GM19099 (cell line): ENCODE data around the gene STRADB.

Source experiments
- POLR2A ChIP-seq: IDR thresholded peaks from 3 replicates; pipeline ENCODE4 v1.6.1; 2011; ENCODE audit warnings: low read depth; ENCODE audit not compliant: insufficient read length; ENCODE audit errors: extremely low read depth

The STRADB gene, protein sequence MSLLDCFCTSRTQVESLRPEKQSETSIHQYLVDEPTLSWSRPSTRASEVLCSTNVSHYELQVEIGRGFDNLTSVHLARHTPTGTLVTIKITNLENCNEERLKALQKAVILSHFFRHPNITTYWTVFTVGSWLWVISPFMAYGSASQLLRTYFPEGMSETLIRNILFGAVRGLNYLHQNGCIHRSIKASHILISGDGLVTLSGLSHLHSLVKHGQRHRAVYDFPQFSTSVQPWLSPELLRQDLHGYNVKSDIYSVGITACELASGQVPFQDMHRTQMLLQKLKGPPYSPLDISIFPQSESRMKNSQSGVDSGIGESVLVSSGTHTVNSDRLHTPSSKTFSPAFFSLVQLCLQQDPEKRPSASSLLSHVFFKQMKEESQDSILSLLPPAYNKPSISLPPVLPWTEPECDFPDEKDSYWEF

DNA sequence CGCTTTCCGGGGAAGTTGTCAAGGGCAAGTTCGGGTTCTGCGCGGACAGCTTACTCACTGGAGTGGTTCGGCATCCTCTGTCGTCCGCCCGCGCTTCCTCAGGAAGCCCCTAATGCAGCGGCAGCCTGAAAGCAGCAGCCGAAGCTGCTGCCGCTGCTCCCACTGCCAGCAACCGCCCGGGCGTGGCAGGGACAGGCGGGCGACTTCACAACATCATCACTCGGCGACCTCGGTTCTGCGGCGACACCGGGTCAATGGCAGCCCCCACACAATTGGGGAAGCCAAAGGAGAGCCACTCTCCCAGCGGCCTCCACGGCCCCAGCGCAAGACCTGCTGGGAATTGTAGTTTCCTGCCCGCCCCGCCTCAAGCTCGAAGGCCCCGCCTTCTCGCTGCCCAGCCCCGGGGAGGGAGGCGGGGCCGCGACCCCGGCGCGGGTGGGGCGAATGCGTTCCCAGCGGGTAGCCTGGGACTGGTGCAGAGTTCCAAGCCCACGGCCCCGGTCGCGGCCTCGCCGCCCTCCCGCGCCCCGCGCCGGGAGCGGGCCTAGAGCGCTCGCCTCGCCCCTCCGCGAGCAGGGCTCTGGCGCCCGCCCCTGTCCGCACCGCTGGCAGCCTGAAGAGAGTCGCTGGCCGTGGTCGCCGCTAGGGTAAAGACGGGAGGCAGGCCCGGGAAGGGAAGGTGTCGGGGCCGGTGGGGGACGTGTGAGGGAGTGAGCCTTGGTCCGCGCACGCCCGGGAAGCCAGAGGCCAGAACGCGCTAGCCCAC lies at the start of gene STRADB, which contains the start of gene TRAK2:
TSS of gene STRADB (plus strand) at position 449 of the 766 bp plus-strand sequence. CDS start 3,101 bp downstream, outside the sequence.
TSS of gene TRAK2 (minus strand) at position 167 of the 766 bp plus-strand sequence. CDS start 30,951 bp downstream, outside the sequence.
- peak; percentile 92 for TF ChIP-seq POLR2A

DNA sequence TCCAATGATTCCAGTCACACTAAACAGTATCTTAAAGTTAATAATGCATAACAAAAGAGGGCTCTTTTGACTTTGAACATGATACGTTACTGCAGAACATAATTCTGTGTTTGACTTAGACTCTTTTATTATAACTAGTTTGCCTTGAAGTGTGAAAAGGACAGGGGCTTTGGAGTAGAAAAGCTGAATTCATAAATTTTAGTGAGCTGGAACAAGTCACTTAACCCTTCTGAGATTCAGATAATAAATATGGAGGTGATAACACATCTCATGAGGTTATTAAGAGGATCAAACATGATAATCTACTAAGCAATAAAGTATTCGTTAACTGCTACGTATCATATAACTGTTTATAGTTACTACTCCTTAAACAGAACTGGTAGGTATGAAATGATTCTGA lies 49.7 kb upstream of the STRADB start:
- no peak for TF ChIP-seq POLR2A

DNA sequence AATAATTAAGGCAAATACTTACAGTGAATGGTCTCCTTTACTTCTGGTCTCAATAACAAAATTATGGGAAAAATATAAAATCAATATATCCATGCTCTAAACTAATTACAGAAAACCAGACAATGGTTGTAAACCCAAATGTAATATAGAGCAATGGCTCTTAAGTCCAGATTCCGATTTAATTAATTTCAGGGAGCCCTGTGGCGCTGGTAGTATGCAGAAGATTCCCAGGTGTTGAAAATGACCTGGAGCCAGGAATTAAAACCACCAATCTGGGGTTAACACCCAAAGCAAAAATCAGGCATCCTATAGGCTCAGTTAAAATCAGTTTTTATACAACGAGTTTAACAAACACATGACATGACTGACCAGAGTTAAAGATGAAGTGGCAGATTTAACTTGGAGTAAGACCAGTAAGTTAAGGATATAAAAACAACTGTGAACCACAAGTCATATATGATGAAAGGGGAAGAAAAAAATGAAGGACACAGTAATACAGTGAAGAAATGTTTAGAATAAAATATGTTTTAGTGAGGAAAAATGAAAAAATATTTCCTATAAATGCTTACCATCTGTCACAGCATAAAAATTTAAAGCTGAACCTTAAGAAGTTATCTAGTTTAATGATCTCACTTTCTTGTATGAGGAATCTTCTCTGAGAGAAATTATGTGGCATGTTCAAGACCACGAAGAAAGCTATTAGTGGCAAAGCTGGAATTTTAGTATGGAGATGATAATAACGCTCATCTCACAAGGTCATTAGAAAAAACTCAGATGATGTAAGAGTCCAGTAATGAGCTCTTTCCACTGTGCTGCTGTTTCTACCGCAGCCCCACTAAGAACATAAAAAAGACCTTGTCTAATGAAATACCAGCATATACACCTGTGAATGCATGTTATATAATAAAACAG lies 48.6 kb upstream of the STRADB start:
- no peak for TF ChIP-seq POLR2A

GRCh38 chr2:201403880-201404279 lies 47.7 kb upstream of the STRADB start:
- no peak for TF ChIP-seq POLR2A

- no peak for TF ChIP-seq POLR2A
These were observed 46.8 kb upstream of the STRADB start for GRCh38 chr2:201404699-201405280.

- TF ChIP-seq POLR2A = no peak
These were observed 45.4 kb upstream of the STRADB start for GRCh38 chr2:201406077-201406662.

GRCh38 chr2:201407265-201407664 lies 44.3 kb upstream of the STRADB start:
- TF ChIP-seq POLR2A = no peak

DNA sequence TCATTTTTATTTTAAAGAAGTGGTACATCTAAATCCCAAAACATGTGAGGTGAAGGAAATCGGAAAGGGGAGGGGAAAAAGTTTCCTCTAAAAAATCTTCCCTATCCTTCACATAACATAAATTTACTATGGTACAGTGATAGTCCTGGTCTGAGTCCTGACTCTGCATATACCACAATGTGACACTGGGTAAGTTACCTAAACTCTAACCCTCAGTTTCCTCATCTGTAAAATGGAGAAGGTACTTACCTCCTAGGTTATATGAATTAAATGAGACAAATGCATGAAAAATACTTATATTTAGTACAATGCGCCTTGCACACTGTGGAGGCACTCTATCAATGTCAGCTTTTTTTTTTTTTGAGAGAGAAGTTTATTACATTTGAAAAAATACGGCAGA lies 42.6 kb upstream of the STRADB start:
- no peak for TF ChIP-seq POLR2A

- TF ChIP-seq POLR2A = no peak
These were observed 40.1 kb upstream of the STRADB start for GRCh38 chr2:201411421-201411820.

DNA sequence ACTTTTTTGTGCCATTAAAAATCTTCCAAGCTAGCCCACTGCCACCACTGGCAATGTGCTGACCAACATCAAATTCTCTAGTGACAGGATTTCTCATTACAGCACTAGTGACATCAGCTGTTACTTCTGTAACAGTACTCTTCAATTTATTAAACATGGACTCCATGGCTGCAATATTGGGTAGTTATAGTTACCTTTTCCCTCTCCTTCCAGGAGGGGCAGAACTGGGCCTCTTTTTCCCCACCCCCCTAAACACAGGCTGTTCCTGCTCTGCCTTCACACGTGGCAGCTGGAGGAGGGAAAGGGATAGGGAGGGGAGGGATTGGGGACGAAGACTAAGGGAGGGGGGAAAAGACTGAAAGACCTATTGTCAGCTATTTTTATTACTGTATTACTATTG lies 38.4 kb upstream of the STRADB start:
- no peak for TF ChIP-seq POLR2A

DNA sequence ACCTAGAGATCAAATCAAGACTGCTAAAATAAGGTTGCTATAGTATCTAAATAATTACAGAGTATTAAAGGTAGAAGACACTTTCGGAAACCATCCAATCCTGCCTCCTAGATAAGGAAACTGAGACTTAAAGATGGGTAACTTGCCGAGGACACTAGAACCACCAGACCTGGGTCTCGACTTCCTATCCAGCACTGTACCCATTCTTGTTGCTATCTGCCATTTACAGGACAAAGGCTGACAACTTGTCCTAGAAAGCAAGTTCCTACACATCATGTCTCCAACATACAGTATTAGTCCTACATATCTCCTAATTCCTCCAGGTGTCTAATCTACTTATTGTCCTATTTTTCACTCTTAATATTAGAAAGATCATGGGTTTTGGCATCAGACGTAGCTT lies 38.0 kb upstream of the STRADB start:
- no peak for TF ChIP-seq POLR2A

GRCh38 chr2:201414099-201415023 lies 37.2 kb upstream of the STRADB start:
- no peak for TF ChIP-seq POLR2A

- no peak for TF ChIP-seq POLR2A
These were observed 36.4 kb upstream of the STRADB start for GRCh38 chr2:201415149-201415548.
